GM19372 (cell line): Measurements from ENCODE around the gene PRSS8.

Source experiments
- ATAC-seq: cut with Tn5 transposase; IDR thresholded peaks from one replicate; pipeline ENCODE4 v1.9.1; 2021; ENCODE audit warnings: mild to moderate bottlenecking, low read depth, moderate library complexity; ENCODE audit not compliant: unreplicated experiment

PRSS8 gene

DNA sequence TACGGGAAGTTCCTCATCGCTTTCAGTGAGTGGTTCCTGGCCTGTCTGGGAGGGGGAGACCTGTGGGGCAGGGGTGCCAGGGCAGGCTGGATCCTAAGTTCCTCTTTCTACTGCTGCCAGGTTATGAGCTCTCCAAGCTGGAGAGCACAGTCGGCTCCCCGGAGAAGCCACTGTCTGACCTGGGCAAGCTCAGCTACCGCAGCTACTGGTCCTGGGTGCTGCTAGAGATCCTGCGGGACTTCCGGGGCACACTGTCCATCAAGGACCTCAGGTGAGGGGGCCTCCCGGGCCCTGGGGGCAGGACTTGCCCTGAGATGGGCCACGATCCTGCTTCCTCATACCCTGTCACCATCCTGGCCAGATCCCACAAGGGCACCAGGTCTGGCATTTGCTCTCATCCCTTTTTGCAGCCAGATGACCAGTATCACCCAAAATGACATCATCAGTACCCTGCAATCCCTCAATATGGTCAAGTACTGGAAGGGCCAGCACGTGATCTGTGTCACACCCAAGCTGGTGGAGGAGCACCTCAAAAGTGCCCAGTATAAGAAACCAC is 5.1 kb downstream of the PRSS8 start:
- ATAC-seq, result no peak

- no peak for ATAC-seq
Measured at GRCh38 chr16:31129568-31130335, 5.8 kb downstream of the PRSS8 start.

GRCh38 chr16:31128711-31129567 is 6.6 kb downstream of the PRSS8 start:
- no peak for ATAC-seq

DNA sequence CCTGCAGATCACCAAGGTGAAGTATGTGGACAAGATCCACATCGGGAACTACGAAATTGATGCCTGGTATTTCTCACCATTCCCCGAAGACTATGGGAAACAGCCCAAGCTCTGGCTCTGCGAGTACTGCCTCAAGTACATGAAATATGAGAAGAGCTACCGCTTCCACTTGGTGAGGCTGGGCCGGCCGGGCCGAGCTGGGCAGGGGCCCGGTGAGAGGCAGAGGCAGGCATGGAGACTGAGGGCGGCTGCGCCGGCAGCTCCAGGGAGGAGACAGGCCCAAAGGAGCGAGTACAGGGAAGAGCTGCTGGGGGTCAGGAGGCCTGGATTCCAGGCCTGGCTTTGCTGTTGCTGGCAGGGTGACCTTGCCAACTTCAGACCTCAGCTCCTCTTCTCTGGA is 8.3 kb downstream of the PRSS8 start:
- ATAC-seq, result no peak

DNA sequence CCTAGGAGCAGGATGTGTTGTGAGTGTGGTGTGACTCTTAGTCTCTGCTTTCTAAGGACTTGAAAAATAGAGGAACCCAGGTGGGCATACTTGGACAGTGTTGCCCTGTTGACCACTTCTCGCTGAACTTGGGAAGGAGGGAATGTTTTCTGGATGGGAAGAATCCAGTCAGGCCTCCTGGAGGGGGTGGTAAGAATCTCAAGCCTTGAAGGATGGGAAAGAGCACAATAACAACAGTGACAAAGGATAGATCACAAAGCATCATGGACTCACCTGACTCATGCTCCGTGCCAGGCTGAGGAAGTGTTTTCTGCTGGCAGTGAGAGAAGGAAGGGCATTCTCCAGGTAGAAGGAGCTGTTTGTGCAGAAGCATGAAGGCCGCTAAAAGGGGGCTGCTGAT is 9.7 kb downstream of the PRSS8 start:
- ATAC-seq, result no peak

GRCh38 chr16:31120129-31120528 is 15.4 kb downstream of the PRSS8 start:
- no peak for ATAC-seq

- no peak for ATAC-seq
Measured at GRCh38 chr16:31118223-31119155, 17.0 kb downstream of the PRSS8 start.

DNA sequence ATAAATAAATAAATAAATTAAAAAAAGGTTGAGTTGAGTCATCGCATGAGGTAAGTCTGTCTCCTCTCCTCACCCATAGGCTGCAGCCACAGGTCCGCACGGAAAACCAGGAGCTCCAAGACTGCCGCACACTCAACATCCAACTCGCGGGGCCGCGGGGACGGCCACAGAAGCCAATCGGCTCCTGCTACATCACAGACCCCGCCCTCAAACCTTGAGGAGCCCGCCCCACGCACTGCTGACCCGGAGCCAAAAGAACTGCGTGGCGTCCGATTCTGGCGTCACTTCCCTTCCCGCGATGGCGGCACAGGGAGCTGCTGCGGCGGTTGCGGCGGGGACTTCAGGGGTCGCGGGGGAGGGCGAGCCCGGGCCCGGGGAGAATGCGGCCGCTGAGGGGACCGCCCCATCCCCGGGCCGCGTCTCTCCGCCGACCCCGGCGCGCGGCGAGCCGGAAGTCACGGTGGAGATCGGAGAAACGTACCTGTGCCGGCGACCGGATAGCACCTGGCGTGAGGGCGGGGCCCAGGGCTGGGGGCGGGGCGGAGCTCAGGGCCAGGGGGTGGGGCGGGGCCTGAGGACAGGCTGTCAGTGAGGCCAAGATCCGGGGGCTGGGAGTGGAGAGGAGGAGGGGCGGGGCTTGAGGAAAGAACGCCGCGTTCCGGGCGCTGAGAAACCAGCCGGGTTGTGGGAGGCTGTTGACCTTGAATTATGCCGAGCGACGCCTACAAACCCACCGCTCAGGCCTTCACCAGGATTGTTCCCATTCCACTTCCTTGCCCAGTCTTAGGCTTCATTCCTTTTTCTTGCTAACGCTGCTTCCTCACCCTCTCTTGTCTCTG is 17.9 kb downstream of the PRSS8 start, which contains the start of gene KAT8:
Gene KAT8, plus strand, starts transcription at position 281 of the 839 bp plus-strand sequence. Its CDS starts 18 bp downstream, at position 299.
- peak; percentile 91 for ATAC-seq

- no peak for ATAC-seq
Measured at GRCh38 chr16:31114468-31114867, 21.1 kb downstream of the PRSS8 start.

GRCh38 chr16:31113121-31114120 is 22.1 kb downstream of the PRSS8 start:
- no peak for ATAC-seq

GRCh38 chr16:31112711-31113110 is 22.8 kb downstream of the PRSS8 start:
- no peak for ATAC-seq

- ATAC-seq, result no peak
Measured at GRCh38 chr16:31111881-31112466, 23.6 kb downstream of the PRSS8 start.

DNA sequence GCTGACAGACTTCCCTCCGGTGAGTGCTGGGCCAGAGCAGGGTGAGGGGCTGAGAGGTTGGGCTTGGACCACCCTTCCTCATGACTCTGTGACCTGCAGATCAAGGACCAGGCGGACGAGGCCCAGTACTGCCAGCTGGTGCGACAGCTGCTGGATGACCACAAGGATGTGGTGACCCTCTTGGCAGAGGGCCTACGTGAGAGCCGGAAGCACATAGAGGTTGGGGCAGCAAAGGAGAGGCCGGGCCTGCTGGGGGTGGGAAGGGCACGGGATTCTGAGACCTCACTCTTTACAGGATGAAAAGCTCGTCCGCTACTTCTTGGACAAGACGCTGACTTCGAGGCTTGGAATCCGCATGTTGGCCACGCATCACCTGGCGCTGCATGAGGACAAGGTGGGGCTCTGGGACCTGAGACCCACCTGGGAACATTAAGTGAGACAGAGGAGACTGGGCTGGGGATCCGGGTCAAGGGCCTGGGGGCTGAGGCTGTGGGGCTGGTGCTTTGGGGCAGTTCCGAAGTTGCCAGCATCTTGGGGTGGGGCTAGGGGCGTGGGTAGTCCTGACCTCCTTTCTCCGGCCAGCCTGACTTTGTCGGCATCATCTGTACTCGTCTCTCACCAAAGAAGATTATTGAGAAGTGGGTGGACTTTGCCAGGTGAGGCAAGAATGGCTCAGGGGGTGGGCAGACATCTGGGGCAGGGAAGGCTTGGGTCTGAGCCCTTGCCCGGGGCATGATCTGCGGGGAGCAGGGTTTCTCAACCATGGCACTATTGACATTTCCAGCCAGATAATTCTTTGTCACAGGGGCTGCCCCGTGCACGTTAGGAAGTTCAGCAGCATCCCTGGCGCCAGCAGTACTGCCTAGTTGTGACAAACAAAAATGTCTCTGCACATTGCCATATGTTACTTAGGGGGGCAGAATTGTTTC is 25.2 kb downstream of the PRSS8 start:
- no peak for ATAC-seq

DNA sequence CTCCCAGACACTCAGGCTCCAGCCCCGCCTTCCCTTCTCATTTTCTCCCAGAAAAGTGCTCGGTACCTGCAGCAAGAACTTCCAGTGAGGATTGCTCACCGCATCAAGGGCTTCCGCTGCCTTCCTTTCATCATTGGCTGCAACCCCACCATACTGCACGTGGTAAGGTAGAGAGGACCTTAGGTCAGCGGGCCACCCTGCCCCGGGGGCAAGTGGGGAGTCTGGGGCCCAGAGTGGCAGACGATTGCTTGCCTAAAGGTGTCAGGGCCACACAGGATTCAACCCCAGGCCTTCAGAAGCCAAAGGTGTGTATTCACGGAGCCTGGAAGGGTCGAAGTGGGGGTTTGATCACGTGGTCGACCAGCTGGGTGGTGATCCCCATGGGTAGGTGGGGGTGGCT is 25.9 kb downstream of the PRSS8 start:
- ATAC-seq, result no peak

DNA sequence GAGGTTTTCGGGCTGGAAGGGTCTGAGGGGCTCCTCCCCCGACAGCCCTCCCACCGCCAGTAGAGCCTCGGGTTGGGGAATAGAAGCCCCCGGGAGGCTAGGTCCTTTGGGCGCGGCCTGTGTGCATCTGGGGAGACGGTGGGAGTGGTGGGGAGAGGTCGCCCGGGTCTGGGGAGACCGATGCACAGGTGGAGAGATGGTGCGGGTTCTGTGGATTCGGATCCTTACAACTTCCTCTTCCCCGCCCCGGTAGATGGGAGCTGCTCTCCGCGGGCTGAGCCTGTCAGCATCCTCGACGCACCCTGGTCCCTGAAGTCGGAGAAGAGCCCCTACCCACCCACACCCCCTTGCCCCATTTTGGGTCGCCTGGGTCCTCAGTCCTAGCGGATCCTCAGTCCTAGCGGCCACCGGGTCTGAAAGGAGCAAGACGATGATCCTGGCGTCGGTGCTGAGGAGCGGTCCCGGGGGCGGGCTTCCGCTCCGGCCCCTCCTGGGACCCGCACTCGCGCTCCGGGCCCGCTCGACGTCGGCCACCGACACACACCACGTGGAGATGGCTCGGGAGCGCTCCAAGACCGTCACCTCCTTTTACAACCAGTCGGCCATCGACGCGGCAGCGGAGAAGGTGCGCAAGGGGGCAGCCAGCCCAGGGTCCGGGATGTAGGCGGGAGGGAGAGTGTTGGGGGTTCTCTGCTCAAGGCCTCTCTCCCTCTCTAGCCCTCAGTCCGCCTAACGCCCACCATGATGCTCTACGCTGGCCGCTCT is 26.6 kb downstream of the PRSS8 start:
- no peak for ATAC-seq
